SK-N-SH treated with all-trans-retinoic acid at 6 μM for 48 hours (cell line): Measurements from ENCODE around the gene TNFRSF18.

Experiments used
- ARNTL ChIP-seq: fragments of 450-650 bp; formaldehyde crosslinking; IDR thresholded peaks from 2 replicates; pipeline ENCODE4 v1.5.0; 2020; ENCODE audit warnings: low read depth, mild to moderate bottlenecking, moderate library complexity, borderline replicate concordance
- GLIS3 ChIP-seq: fragments of 250-450 bp; sonication (Bioruptor Pico); IDR thresholded peaks from 2 replicates; pipeline ENCODE4 v1.5.0; 2020; ENCODE audit warnings: mild to moderate bottlenecking, moderate library complexity
- OSR1 ChIP-seq: fragments of 250-450 bp; sonication (Bioruptor Pico); IDR thresholded peaks from 2 replicates; pipeline ENCODE4 v1.8.0; 2022; ENCODE audit warnings: moderate library complexity, mild to moderate bottlenecking, inconsistent platforms
- PPARA ChIP-seq: fragments of 250-450 bp; sonication (Bioruptor Pico); IDR thresholded peaks from 2 replicates; pipeline ENCODE4 v1.5.0; 2020; ENCODE audit warnings: mild to moderate bottlenecking, borderline replicate concordance
- RARB ChIP-seq: fragments of 250-450 bp; sonication (Bioruptor Pico); IDR thresholded peaks from 2 replicates; pipeline ENCODE4 v1.8.0; 2021; ENCODE audit warnings: mild to moderate bottlenecking, moderate library complexity
- SNAI2 ChIP-seq: fragments of 250-450 bp; sonication (Bioruptor Pico); IDR thresholded peaks from 2 replicates; pipeline ENCODE4 v1.5.0; 2020; ENCODE audit warnings: mild to moderate bottlenecking, moderate library complexity
- TF ChIP-seq, protein P1 (sequence below): fragments of 250-450 bp; sonication (Bioruptor Pico); IDR thresholded peaks from 2 replicates; pipeline ENCODE4 v1.8.0; 2021; ENCODE audit warnings: low read depth, mild to moderate bottlenecking, moderate library complexity, borderline replicate concordance
- TF ChIP-seq, protein P2 (sequence below): fragments of 250-450 bp; sonication (Bioruptor Pico); IDR thresholded peaks from 2 replicates; pipeline ENCODE4 v1.5.0; 2020; ENCODE audit warnings: mild to moderate bottlenecking, moderate library complexity
- TF ChIP-seq, protein P3 (sequence below): fragments of 250-450 bp; sonication (Bioruptor Pico); IDR thresholded peaks from 2 replicates; pipeline ENCODE4 v1.5.1; 2020; ENCODE audit warnings: low read depth, mild to moderate bottlenecking, moderate library complexity
- TF ChIP-seq, protein P4 (sequence below): fragments of 250-450 bp; sonication (Bioruptor Pico); IDR thresholded peaks from 2 replicates; pipeline ENCODE4 v1.8.0; 2020; ENCODE audit warnings: mild to moderate bottlenecking, moderate library complexity, borderline replicate concordance

DNA sequence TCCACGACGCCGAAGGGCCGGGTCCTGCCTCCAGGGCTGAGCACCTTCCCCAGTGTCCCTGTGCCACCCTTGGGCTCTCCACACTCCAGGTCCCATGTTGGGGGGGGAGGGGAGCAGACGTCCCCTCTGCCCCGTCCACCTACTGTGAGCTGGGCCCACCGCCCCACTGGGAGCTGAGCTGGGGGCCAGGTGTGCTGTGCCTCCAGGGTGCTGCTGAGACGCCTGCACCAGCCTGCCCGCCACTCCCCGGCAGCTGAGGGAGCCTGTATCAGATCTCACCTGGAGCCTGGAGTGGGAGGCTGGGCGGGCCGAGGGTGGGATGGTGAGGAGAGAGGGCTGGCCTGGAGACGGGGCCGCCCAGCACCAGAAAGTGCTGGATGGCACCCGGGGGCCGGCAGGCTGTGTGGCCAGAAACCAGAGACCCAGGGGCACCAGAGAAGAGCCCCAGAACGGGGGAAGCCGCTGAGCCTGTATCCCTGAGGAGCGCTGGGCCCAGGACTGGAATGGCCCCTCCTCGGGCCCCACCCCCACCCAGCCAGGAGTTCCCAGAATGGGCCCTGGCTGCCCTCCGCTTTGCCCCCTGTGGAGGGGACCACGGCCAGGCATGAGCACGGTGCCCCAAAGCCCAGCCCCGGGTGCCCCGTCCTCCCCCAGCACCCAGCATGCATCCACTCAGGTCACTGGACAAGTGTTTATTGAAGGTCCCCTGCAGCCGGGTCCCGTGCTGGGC lies 3.4 kb downstream of the TNFRSF18 start:
- TF ChIP-seq, protein P1, sequence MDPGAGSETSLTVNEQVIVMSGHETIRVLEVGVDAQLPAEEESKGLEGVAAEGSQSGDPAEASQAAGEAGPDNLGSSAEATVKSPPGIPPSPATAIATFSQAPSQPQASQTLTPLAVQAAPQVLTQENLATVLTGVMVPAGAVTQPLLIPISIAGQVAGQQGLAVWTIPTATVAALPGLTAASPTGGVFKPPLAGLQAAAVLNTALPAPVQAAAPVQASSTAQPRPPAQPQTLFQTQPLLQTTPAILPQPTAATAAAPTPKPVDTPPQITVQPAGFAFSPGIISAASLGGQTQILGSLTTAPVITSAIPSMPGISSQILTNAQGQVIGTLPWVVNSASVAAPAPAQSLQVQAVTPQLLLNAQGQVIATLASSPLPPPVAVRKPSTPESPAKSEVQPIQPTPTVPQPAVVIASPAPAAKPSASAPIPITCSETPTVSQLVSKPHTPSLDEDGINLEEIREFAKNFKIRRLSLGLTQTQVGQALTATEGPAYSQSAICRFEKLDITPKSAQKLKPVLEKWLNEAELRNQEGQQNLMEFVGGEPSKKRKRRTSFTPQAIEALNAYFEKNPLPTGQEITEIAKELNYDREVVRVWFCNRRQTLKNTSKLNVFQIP (CRISPR knock-in tag), result no peak
- TF ChIP-seq OSR1 (CRISPR knock-in tag) (no peak), PPARA (CRISPR knock-in tag) (no peak), RARB (CRISPR knock-in tag) (no peak), ARNTL (no peak), GLIS3 (CRISPR knock-in tag) (no peak), SNAI2 (CRISPR knock-in tag) (no peak)
- TF ChIP-seq, protein P2, sequence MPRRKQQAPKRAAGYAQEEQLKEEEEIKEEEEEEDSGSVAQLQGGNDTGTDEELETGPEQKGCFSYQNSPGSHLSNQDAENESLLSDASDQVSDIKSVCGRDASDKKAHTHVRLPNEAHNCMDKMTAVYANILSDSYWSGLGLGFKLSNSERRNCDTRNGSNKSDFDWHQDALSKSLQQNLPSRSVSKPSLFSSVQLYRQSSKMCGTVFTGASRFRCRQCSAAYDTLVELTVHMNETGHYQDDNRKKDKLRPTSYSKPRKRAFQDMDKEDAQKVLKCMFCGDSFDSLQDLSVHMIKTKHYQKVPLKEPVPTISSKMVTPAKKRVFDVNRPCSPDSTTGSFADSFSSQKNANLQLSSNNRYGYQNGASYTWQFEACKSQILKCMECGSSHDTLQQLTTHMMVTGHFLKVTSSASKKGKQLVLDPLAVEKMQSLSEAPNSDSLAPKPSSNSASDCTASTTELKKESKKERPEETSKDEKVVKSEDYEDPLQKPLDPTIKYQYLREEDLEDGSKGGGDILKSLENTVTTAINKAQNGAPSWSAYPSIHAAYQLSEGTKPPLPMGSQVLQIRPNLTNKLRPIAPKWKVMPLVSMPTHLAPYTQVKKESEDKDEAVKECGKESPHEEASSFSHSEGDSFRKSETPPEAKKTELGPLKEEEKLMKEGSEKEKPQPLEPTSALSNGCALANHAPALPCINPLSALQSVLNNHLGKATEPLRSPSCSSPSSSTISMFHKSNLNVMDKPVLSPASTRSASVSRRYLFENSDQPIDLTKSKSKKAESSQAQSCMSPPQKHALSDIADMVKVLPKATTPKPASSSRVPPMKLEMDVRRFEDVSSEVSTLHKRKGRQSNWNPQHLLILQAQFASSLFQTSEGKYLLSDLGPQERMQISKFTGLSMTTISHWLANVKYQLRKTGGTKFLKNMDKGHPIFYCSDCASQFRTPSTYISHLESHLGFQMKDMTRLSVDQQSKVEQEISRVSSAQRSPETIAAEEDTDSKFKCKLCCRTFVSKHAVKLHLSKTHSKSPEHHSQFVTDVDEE, result no peak
- TF ChIP-seq, protein P3, sequence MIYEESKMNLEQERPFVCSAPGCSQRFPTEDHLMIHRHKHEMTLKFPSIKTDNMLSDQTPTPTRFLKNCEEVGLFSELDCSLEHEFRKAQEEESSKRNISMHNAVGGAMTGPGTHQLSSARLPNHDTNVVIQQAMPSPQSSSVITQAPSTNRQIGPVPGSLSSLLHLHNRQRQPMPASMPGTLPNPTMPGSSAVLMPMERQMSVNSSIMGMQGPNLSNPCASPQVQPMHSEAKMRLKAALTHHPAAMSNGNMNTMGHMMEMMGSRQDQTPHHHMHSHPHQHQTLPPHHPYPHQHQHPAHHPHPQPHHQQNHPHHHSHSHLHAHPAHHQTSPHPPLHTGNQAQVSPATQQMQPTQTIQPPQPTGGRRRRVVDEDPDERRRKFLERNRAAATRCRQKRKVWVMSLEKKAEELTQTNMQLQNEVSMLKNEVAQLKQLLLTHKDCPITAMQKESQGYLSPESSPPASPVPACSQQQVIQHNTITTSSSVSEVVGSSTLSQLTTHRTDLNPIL (CRISPR knock-in tag), result no peak
- TF ChIP-seq, protein P4, sequence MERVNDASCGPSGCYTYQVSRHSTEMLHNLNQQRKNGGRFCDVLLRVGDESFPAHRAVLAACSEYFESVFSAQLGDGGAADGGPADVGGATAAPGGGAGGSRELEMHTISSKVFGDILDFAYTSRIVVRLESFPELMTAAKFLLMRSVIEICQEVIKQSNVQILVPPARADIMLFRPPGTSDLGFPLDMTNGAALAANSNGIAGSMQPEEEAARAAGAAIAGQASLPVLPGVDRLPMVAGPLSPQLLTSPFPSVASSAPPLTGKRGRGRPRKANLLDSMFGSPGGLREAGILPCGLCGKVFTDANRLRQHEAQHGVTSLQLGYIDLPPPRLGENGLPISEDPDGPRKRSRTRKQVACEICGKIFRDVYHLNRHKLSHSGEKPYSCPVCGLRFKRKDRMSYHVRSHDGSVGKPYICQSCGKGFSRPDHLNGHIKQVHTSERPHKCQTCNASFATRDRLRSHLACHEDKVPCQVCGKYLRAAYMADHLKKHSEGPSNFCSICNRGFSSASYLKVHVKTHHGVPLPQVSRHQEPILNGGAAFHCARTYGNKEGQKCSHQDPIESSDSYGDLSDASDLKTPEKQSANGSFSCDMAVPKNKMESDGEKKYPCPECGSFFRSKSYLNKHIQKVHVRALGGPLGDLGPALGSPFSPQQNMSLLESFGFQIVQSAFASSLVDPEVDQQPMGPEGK, result no peak
